GM23338 (cell line): ENCODE results near the gene CDNF. TPM values are rescaled to one million over a fixed set of nuclear protein-coding genes. Genes with fewer than 3 reads are reported as not detected.
"Not testable (repeated sequence)": the region's sequence is repeated elsewhere in the genome, so short reads cannot be mapped to it uniquely, and the experiment has no call there.

ENCODE experiments used
- ATAC-seq: fragments of 200-7000 bp; cut with Tn5 transposase; 3 replicates; pipeline ENCODE4 v1.9.1; 2020
- DNase-seq: peaks from one replicate; pipeline ENCODE4 v3.0.0-alpha.2; 2015; ENCODE audit warnings: low spot score
- H2AFZ ChIP-seq: fragments of 200-600 bp; sonication (generic); 2 replicates; pipeline ENCODE4 v1.8.0; 2016; ENCODE audit warnings: antibody characterized with exemption, mild to moderate bottlenecking, moderate library complexity
- H3F3A ChIP-seq: fragments of 200-600 bp; sonication (generic); replicated peaks from 2 replicates; pipeline ENCODE4 v1.8.0; 2017; ENCODE audit warnings: antibody characterized with exemption, mixed run types, low read depth
- H3K27ac ChIP-seq: fragments of 200-600 bp; sonication (generic); 2 replicates; pipeline ENCODE4 v1.6.1; 2016; ENCODE audit warnings: low read depth
- H3K27me3 ChIP-seq: fragments of 200-600 bp; sonication (generic); 2 replicates; pipeline ENCODE4 v1.8.0; 2016; ENCODE audit warnings: mild to moderate bottlenecking, mixed run types, moderate library complexity; ENCODE audit not compliant: insufficient read depth
- H3K36me3 ChIP-seq: fragments of 200-600 bp; sonication (generic); 2 replicates; pipeline ENCODE4 v1.8.0; 2016; ENCODE audit warnings: mild to moderate bottlenecking; ENCODE audit not compliant: insufficient read depth
- H3K4me1 ChIP-seq: fragments of 200-600 bp; sonication (generic); 2 replicates; pipeline ENCODE4 v1.8.0; 2016; ENCODE audit warnings: mild to moderate bottlenecking, moderate library complexity; ENCODE audit not compliant: insufficient read depth
- H3K4me2 ChIP-seq: fragments of 200-600 bp; sonication (generic); 2 replicates; pipeline ENCODE4 v1.7.1; 2017; ENCODE audit warnings: mixed run types
- H3K4me3 ChIP-seq: fragments of 200-600 bp; sonication (generic); 2 replicates; pipeline ENCODE4 v1.6.1; 2016; ENCODE audit warnings: mixed run types
- H3K79me2 ChIP-seq: fragments of 200-600 bp; sonication (generic); replicated peaks from 2 replicates; pipeline ENCODE4 v1.8.0; 2017; ENCODE audit warnings: mild to moderate bottlenecking; ENCODE audit not compliant: insufficient read depth
- H3K9me2 ChIP-seq: fragments of 200-600 bp; sonication (generic); 2 replicates; pipeline ENCODE4 v1.8.0; 2017; ENCODE audit not compliant: insufficient read depth
- H4K20me1 ChIP-seq: fragments of 200-600 bp; sonication (generic); replicated peaks from 2 replicates; pipeline ENCODE4 v1.8.0; 2017; ENCODE audit warnings: mild to moderate bottlenecking; ENCODE audit not compliant: insufficient read depth
- H3K27ac Mint-ChIP-seq: 2 replicates; pipeline ENCODE4 v1.8.0; 2020; ENCODE audit warnings: inconsistent platforms, mild to moderate bottlenecking, moderate library complexity, mixed read lengths
- H3K27me3 Mint-ChIP-seq: 3 replicates; pipeline ENCODE4 v1.8.0; 2022; ENCODE audit warnings: low read depth, mild to moderate bottlenecking, moderate library complexity, mixed read lengths, inconsistent platforms; ENCODE audit not compliant: insufficient read depth, poor library complexity
- H3K36me3 Mint-ChIP-seq: 3 replicates; pipeline ENCODE4 v1.8.0; 2021; ENCODE audit warnings: low read depth, mild to moderate bottlenecking, inconsistent platforms, moderate library complexity, mixed read lengths
- H3K4me1 Mint-ChIP-seq: 3 replicates; pipeline ENCODE4 v1.8.0; 2020; ENCODE audit warnings: mild to moderate bottlenecking, inconsistent platforms, mixed read lengths
- H3K4me3 Mint-ChIP-seq: 3 replicates; pipeline ENCODE4 v1.8.0; 2021; ENCODE audit warnings: moderate library complexity, mild to moderate bottlenecking, inconsistent platforms, mixed read lengths
- H3K9me3 Mint-ChIP-seq: 3 replicates; pipeline ENCODE4 v1.8.0; 2020; ENCODE audit warnings: moderate library complexity, mild to moderate bottlenecking, inconsistent platforms, mixed read lengths
- CREB1 ChIP-seq: fragments of 250-450 bp; sonication (Bioruptor Pico); IDR thresholded peaks from 2 replicates; pipeline ENCODE4 v1.5.0; 2020; ENCODE audit warnings: low read depth, mild to moderate bottlenecking, moderate library complexity
- ETS1 ChIP-seq: IDR thresholded peaks from 2 replicates; pipeline ENCODE4 v1.6.1; 2016; ENCODE audit warnings: antibody characterized with exemption
- EZH2 ChIP-seq: fragments of 200-600 bp; sonication (generic); IDR thresholded peaks from one replicate; pipeline ENCODE4 v1.8.0; 2017; ENCODE audit warnings: antibody characterized with exemption, mild to moderate bottlenecking, low read depth; ENCODE audit not compliant: unreplicated experiment
- EZH2phosphoT487 ChIP-seq: fragments of 200-600 bp; sonication (generic); IDR thresholded peaks from one replicate; pipeline ENCODE4 v1.8.1; 2018; ENCODE audit warnings: antibody characterized with exemption; ENCODE audit not compliant: unreplicated experiment
- JUNB ChIP-seq: IDR thresholded peaks from one replicate; pipeline ENCODE4 v1.6.1; 2016; ENCODE audit warnings: antibody characterized with exemption; ENCODE audit not compliant: unreplicated experiment
- NANOG ChIP-seq: IDR thresholded peaks from 2 replicates; pipeline ENCODE4 v1.6.1; 2016; ENCODE audit warnings: antibody characterized with exemption, borderline replicate concordance
- POLR2AphosphoS5 ChIP-seq: IDR thresholded peaks from 2 replicates; pipeline ENCODE4 v1.6.1; 2016; ENCODE audit warnings: antibody characterized with exemption, low read depth
- ZNF114 ChIP-seq: fragments of 250-450 bp; sonication (Bioruptor Pico); IDR thresholded peaks from 2 replicates; pipeline ENCODE4 v1.5.0; 2020; ENCODE audit warnings: mild to moderate bottlenecking, moderate library complexity
- polyA plus RNA-seq: library from polyadenylated mRNA; unstranded; fragments of >200 nt; fragmentation: Nextera tagmentation; extraction: Ambion mirVana; gene quantifications from 2 replicates; pipeline ENCODE4 v1.2.1, GENCODE V29; 2016
- total RNA-seq: library from RNA; depleted of rRNA; stranded (reverse); fragments of >200 nt; shearing (Covaris generic); gene quantifications from 2 replicates; pipeline ENCODE4 v1.2.3, GENCODE V29; 2014
- TF ChIP-seq, protein P1 (sequence below): IDR thresholded peaks from one replicate; pipeline ENCODE4 v1.6.1; 2018; ENCODE audit warnings: antibody characterized with exemption; ENCODE audit not compliant: unreplicated experiment
- TF ChIP-seq, protein P2 (sequence below), 2 experiments: fragments of 200-600 bp in 1 of 2; sonication (generic) in 1 of 2; conservative IDR thresholded peaks; 2 replicates each; pipeline versions ENCODE4 v1.5.1 to v1.6.1; 2016 to 2017; ENCODE audit warnings: antibody characterized with exemption in 2 of 2, low read depth in 2 of 2, mild to moderate bottlenecking in 2 of 2, moderate library complexity in 1 of 2

Gene CDNF
- total and polyA plus RNA-seq, 2 experiments from 2014 or later = 0.26 to 1.1 TPM

DNA sequence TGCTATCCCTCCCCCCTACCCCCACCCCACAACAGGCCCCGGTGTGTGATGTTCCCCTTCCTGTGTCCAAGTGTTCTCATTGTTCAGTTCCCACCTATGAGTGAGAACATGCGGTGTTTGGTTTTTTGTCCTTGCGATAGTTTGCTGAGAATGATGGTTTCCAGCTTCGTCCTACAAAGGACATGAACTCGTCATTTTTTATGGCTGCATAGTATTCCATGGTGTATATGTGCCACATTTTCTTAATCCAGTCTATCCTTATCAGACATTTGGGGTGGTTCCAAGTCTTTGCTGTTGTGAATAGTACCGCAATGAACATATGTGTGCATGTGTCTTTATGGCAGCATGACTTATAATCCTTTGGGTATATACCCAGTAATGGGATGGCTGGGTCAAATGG is 26.6 kb upstream of the CDNF start:
- H3K9me2 ChIP-seq, H3K27ac Mint-ChIP-seq, H3K27me3 Mint-ChIP-seq, H3K4me3 ChIP-seq, H3K27me3 ChIP-seq, H3K4me3 Mint-ChIP-seq, H3K9me3 Mint-ChIP-seq, H2AFZ ChIP-seq, H3K27ac ChIP-seq, H3K4me2 ChIP-seq, H3K79me2 ChIP-seq, ATAC-seq, DNase-seq, H4K20me1 ChIP-seq, H3K4me1 Mint-ChIP-seq, H3K4me1 ChIP-seq, H3F3A ChIP-seq: not testable (repeated sequence)
- H3K36me3 Mint-ChIP-seq = peaks cover 51% of the 10 kb centered on the region
- peaks cover 13% of the 10 kb centered on the region for H3K36me3 ChIP-seq

- H3F3A ChIP-seq = no peaks in the 10 kb centered on the region
- no peaks in the 10 kb centered on the region for H3K4me1 ChIP-seq
- H3K36me3 ChIP-seq = no peaks in the 10 kb centered on the region; the same call in 1 of the 2 replicates
- H3K27ac Mint-ChIP-seq = no peak overlapping the region
- no peak overlapping the region for H2AFZ ChIP-seq
- H3K36me3 Mint-ChIP-seq = peaks cover 37% of the 10 kb centered on the region
- no peak overlapping the region for H3K4me3 Mint-ChIP-seq
- H3K9me2 ChIP-seq = no peaks in the 10 kb centered on the region
- peaks cover 2% of the 10 kb centered on the region for H3K27me3 Mint-ChIP-seq
- no peaks in the 10 kb centered on the region for H3K27me3 ChIP-seq
- ATAC-seq = no peak
- H4K20me1 ChIP-seq = no peaks in the 10 kb centered on the region
- DNase-seq = no peak
- no peaks in the 10 kb centered on the region for H3K79me2 ChIP-seq
- no peak overlapping the region for H3K4me3 ChIP-seq
- H3K4me2 ChIP-seq = no peak overlapping the region
- H3K27ac ChIP-seq = no peak overlapping the region
- no peaks in the 10 kb centered on the region for H3K4me1 Mint-ChIP-seq
- no peaks in the 10 kb centered on the region; the same call in 2 of the 3 replicates for H3K9me3 Mint-ChIP-seq
- TF ChIP-seq ETS1 = no peak
- TF ChIP-seq, protein P1, sequence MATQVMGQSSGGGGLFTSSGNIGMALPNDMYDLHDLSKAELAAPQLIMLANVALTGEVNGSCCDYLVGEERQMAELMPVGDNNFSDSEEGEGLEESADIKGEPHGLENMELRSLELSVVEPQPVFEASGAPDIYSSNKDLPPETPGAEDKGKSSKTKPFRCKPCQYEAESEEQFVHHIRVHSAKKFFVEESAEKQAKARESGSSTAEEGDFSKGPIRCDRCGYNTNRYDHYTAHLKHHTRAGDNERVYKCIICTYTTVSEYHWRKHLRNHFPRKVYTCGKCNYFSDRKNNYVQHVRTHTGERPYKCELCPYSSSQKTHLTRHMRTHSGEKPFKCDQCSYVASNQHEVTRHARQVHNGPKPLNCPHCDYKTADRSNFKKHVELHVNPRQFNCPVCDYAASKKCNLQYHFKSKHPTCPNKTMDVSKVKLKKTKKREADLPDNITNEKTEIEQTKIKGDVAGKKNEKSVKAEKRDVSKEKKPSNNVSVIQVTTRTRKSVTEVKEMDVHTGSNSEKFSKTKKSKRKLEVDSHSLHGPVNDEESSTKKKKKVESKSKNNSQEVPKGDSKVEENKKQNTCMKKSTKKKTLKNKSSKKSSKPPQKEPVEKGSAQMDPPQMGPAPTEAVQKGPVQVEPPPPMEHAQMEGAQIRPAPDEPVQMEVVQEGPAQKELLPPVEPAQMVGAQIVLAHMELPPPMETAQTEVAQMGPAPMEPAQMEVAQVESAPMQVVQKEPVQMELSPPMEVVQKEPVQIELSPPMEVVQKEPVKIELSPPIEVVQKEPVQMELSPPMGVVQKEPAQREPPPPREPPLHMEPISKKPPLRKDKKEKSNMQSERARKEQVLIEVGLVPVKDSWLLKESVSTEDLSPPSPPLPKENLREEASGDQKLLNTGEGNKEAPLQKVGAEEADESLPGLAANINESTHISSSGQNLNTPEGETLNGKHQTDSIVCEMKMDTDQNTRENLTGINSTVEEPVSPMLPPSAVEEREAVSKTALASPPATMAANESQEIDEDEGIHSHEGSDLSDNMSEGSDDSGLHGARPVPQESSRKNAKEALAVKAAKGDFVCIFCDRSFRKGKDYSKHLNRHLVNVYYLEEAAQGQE = no peak
- TF ChIP-seq, protein P2, sequence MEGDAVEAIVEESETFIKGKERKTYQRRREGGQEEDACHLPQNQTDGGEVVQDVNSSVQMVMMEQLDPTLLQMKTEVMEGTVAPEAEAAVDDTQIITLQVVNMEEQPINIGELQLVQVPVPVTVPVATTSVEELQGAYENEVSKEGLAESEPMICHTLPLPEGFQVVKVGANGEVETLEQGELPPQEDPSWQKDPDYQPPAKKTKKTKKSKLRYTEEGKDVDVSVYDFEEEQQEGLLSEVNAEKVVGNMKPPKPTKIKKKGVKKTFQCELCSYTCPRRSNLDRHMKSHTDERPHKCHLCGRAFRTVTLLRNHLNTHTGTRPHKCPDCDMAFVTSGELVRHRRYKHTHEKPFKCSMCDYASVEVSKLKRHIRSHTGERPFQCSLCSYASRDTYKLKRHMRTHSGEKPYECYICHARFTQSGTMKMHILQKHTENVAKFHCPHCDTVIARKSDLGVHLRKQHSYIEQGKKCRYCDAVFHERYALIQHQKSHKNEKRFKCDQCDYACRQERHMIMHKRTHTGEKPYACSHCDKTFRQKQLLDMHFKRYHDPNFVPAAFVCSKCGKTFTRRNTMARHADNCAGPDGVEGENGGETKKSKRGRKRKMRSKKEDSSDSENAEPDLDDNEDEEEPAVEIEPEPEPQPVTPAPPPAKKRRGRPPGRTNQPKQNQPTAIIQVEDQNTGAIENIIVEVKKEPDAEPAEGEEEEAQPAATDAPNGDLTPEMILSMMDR (conservative IDR thresholded peaks at IDR 0.05; ENCODE audit: low read depth in 2 of 2) = no peak
- no peak for TF ChIP-seq CREB1 (CRISPR knock-in tag)
- no peak for TF ChIP-seq POLR2AphosphoS5
- no peak for TF ChIP-seq ZNF114 (CRISPR knock-in tag)
- no peak for TF ChIP-seq JUNB
- no peak for TF ChIP-seq EZH2phosphoT487
- TF ChIP-seq EZH2 = no peak
- no peak for TF ChIP-seq NANOG
These were observed 23.0 kb upstream of the CDNF start for GRCh38 chr10:14860791-14861190.
